ENCODE measurements around the gene CCIN. TPM values are rescaled to one million over a fixed set of nuclear protein-coding genes. Genes with fewer than 3 reads are reported as not detected.
"Not testable (repeated sequence)": the region's sequence is repeated elsewhere in the genome, so short reads cannot be mapped to it uniquely, and the experiment has no call there.

CCIN gene
- not detected in 2 replicates for total RNA-seq

DNA sequence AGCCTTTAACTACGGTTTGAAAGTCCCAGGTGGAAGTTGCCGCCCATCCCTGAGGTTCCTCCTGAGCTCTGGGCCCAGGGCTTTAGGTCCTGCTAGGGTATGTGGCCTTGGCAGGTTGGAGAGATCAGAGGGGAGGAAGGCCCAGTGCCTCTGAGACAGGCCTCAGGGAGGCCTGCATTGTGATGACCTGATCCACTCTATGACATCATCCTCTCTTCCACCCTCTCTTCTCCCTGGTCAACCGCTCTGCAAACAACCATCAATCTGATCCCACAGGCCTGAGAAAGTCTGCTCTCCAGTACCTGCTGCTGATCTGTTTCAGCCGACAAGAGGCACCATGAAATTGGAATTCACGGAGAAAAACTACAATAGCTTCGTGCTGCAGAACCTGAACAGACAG, at the start of gene CCIN:
CCIN (plus strand) TSS at position 223 of the 400 bp plus-strand sequence; CDS start at position 338, 115 bp downstream.
- intact Hi-C loops (cut with micrococcal nuclease), result no loop called here
- no peak within 1 kb of the TSS for H3K4me3 Mint-ChIP-seq
- H3K4me1 Mint-ChIP-seq (ENCODE audit: low read depth), result peaks cover 8% of the 10 kb centered on the region
- no peak within 1 kb of the TSS for H3K27ac Mint-ChIP-seq
- H3K9me3 Mint-ChIP-seq, result no peaks in the 10 kb centered on the region
- no peaks in the 10 kb centered on the region for H3K36me3 Mint-ChIP-seq (ENCODE audit: low read depth)
- DNase-seq (ENCODE audit: low spot score), result no peak
- H3K27me3 Mint-ChIP-seq (ENCODE audit: insufficient read depth), result peaks cover 27% of the 10 kb centered on the region

DNA sequence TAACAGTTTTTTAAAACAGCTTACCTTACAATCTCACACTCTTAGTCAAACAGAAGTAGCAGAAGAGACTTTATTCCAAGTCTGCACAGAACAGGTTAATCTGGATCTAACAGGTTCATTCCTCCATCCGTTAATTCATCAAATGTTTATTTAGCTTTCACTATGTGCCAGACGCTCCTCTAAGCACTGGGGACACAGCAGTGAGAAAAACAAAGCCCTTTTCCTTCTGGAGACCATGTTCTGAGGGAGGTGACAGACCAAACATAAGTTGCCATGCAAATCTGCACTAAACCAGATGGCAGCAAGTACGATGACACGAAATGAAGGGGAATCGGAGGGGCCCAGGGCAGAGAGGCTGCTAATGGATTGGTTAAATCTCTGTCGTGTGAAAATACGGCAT, 49.7 kb upstream of the CCIN start:
- H3K4me3 Mint-ChIP-seq, result no peak overlapping the region
- H3K27me3 Mint-ChIP-seq (ENCODE audit: insufficient read depth), result no peaks in the 10 kb centered on the region
- no peaks in the 10 kb centered on the region for H3K9me3 Mint-ChIP-seq
- DNase-seq (ENCODE audit: low spot score), result no peak
- peaks cover 13% of the 10 kb centered on the region for H3K36me3 Mint-ChIP-seq (ENCODE audit: low read depth)
- H3K27ac Mint-ChIP-seq, result no peak overlapping the region
- H3K4me1 Mint-ChIP-seq (ENCODE audit: low read depth), result no peaks in the 10 kb centered on the region
- intact Hi-C loops (cut with micrococcal nuclease), result no loop called here

DNA sequence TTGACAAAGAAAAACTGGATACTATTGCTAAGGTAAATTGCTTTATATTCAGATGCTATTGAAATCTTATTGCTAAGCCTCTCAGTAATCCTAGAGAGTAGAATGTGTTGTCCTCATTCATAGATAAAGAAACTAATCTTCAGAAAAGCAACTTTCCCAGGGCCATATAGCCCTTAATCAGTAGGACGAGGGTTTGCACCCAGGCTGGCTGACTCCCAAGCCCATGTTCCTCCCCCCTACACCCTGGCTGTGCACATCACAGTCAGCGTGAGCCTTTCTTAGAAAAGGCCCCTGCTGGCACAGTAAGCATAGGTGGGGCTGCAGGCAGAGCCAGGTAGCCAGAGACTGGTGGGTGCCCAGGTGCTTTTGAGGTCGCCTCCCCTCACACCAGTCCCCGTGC, 48.5 kb upstream of the CCIN start:
- H3K27ac Mint-ChIP-seq, result no peak overlapping the region
- peaks cover 13% of the 10 kb centered on the region for H3K36me3 Mint-ChIP-seq (ENCODE audit: low read depth)
- H3K27me3 Mint-ChIP-seq (ENCODE audit: insufficient read depth), result no peaks in the 10 kb centered on the region
- intact Hi-C loops (cut with micrococcal nuclease), result no loop called here
- peaks cover 8% of the 10 kb centered on the region for H3K4me1 Mint-ChIP-seq (ENCODE audit: low read depth)
- no peaks in the 10 kb centered on the region for H3K9me3 Mint-ChIP-seq
- H3K4me3 Mint-ChIP-seq, result no peak overlapping the region
- DNase-seq (ENCODE audit: low spot score), result no peak

DNA sequence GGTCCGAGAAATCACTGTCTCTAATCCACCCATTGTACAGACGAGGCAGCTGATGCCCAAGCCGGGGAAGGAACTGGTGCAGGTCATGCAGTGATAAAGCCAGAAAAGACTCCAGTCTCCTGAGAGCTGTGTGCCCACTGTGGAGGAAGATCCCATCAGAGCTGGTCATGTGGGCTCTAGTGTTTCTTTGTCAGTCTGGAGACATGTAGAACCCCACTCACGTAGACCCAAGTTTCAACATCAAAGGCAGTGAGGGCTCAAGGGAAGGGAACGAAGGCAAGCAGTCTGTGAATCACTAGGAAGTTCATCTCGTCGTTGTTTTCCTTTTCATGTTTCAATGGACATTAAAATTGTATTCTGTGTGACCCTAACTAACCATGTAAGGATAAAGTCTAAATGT, 47.2 kb upstream of the CCIN start:
- DNase-seq (ENCODE audit: low spot score), result no peak
- H3K27ac Mint-ChIP-seq, result no peak overlapping the region
- peaks cover 8% of the 10 kb centered on the region for H3K4me1 Mint-ChIP-seq (ENCODE audit: low read depth)
- H3K4me3 Mint-ChIP-seq, result no peak overlapping the region
- intact Hi-C loops (cut with micrococcal nuclease), result no loop called here
- H3K27me3 Mint-ChIP-seq (ENCODE audit: insufficient read depth), result no peaks in the 10 kb centered on the region
- peaks cover 13% of the 10 kb centered on the region for H3K36me3 Mint-ChIP-seq (ENCODE audit: low read depth)
- H3K9me3 Mint-ChIP-seq, result no peaks in the 10 kb centered on the region

DNA sequence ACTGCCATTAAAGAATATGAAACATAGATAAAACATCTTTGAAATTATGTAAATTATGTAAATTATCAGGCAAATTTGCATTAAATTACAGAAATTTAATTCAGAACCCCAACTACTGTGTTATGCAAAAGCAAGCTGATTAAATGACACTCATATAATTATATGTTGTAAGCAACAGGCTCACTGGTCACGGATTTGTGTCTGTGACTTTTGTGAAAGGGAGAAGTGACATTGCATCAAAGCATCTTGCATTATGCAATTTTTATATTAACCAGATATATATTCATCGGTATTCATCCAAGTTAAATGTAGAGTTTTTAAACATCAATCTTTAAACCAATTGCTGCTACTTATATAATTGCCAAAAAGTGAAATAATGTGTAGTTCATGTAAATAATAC, 45.7 kb upstream of the CCIN start:
- no peak for DNase-seq (ENCODE audit: low spot score)
- intact Hi-C loops (cut with micrococcal nuclease), result no loop called here
- H3K27me3 Mint-ChIP-seq (ENCODE audit: insufficient read depth), result peaks cover 3% of the 10 kb centered on the region
- peaks cover 10% of the 10 kb centered on the region for H3K36me3 Mint-ChIP-seq (ENCODE audit: low read depth)
- H3K27ac Mint-ChIP-seq, result no peak overlapping the region
- H3K4me3 Mint-ChIP-seq, result no peak overlapping the region
- H3K4me1 Mint-ChIP-seq (ENCODE audit: low read depth), result peaks cover 14% of the 10 kb centered on the region
- H3K9me3 Mint-ChIP-seq, result no peaks in the 10 kb centered on the region

DNA sequence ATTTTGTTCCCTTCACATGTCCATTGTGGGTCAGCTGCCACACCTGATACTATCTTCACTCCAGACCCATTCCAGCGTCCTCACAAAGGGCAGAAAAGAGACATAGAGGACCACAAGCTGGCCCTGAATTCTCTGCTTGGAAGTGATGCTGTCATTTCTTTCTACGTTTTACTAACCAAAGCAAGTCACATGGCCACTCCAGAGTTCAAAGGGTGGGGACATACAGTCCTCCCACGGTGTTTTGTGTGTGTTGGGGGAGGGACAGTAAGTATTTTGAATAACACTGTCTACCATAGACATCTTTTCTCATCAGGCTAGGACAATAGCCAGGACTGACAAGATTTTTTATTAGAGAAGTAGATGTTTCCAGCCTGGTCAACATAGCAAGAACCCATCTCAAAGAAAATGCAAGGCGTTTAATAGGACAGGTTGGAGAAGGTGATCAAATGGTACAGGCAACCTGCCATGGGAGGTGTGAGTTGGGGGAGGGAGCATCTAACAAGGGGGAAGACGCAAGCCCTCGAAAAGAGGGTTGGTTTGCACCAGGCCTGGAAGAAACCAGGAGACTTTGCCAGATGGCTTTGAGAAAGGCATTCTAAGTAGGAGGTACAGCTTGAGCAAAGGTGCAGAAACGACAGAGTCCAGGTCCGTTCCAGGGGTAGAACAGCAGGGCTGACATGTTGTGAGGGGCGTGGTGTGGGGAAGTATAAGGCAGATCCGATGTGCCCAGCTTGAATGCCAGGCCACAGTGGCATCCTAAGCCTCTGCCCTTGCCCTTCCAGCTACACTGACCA, 43.9 kb upstream of the CCIN start:
- Mint-ChIP-seq H3K4me1 (ENCODE audit: low read depth) (peaks cover 14% of the 10 kb centered on the region), H3K9me3 (no peaks in the 10 kb centered on the region), H3K36me3 (ENCODE audit: low read depth) (peaks cover 6% of the 10 kb centered on the region), H3K27ac (no peak overlapping the region), H3K27me3 (ENCODE audit: insufficient read depth) (peaks cover 9% of the 10 kb centered on the region), H3K4me3 (no peak overlapping the region)
- intact Hi-C loops (cut with micrococcal nuclease), result no loop called here
- DNase-seq (ENCODE audit: low spot score), result no peak

DNA sequence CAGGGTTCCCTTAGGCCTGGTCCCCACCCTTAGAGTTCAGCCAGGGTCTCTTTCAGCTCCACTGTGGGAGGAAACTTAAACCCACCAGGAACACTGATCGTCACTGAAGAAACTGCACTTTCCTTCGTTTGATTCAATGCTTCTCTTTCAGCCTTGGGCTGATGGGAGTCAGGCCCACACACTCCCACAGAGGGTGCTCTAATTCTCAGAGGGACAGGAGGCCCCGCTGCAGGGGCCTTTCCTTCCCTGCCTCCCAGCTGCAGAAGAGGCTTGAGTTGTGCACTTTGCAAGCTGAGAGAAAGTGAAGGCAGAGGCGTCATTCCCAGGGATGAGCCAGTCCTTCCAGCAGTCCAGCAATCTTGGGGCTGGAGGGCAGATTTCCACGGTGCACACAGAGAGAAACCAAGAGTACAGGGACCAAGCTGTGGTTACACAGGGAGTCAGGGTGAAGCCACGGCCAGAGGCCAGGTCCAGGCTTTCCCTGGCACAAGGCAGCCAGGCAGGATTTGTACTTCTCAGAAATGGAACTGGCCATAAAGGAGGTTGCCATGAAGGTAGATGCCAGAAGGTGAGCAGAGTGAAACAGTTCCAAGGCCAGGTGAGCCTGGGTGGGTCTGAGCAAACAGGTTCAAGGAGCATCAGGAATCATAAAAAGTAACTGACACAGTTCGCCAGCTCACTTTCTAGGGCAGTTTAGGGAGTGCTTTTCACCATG, 43.0 kb upstream of the CCIN start:
- peaks cover 6% of the 10 kb centered on the region for H3K36me3 Mint-ChIP-seq (ENCODE audit: low read depth)

DNA sequence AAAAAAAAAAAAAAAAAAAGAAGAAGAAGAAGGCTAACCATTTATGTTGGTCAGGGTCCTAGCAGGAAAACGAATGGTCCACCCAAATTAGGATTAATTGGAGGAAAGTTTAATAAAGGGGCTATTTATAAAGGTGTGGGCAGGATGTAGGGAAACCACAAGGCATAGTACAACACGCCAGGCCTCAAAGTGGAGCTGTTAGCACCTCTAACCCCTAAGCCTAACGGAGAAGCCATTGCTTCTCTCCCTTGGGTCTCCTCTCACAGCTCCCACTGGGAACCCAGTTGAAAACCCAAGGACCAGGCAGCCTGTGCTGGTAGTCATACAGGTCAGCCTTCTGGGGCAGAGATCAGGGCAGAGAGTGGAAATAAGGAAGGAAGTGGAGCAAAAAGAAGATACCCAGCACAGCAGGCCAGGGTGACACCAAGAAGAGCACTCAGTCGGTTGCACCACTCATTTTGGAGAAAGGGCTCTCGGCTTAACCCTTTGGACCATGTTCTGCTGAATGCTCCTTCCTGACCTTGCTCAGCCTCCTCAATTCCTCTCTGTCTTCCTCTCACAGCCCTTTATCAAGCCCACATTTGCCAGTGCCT, 41.4 kb upstream of the CCIN start:
- no peak overlapping the region for H3K4me3 Mint-ChIP-seq
- peaks cover 15% of the 10 kb centered on the region for H3K27me3 Mint-ChIP-seq (ENCODE audit: insufficient read depth)
- H3K27ac Mint-ChIP-seq, result no peak overlapping the region
- intact Hi-C loops (cut with micrococcal nuclease), result no loop called here
- H3K9me3 Mint-ChIP-seq, result no peaks in the 10 kb centered on the region
- DNase-seq (ENCODE audit: low spot score), result no peak
- peaks cover 3% of the 10 kb centered on the region for H3K36me3 Mint-ChIP-seq (ENCODE audit: low read depth)
- peaks cover 14% of the 10 kb centered on the region for H3K4me1 Mint-ChIP-seq (ENCODE audit: low read depth)

More for the DNA sequence above, 43.0 kb upstream of the CCIN start:
- Mint-ChIP-seq H3K4me3 (no peak overlapping the region), H3K9me3 (no peaks in the 10 kb centered on the region), H3K27me3 (ENCODE audit: insufficient read depth) (peaks cover 9% of the 10 kb centered on the region), H3K27ac (no peak overlapping the region), H3K4me1 (ENCODE audit: low read depth) (peaks cover 14% of the 10 kb centered on the region)
- intact Hi-C loops (cut with micrococcal nuclease), result no loop called here
- no peak for DNase-seq (ENCODE audit: low spot score)

DNA sequence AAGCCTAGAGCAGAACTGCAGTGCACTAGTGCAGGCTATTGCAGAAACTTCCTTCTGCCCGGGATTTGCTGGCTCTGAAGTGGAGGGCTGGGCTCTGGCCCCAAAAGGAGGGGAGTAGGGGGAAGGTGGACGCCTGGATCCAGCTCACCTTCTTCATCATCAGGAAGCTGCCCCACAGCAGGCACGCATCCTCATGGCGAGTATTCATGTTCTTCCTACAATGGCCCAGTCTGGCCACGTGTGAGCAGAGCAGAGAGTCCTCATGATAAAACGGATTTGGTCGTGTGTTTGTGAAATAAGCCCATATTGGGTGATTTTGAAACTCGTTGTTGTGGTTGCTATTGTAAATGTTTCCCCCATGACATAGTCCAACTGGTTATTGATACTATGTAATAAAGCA, 40.8 kb upstream of the CCIN start:
- peaks cover 16% of the 10 kb centered on the region for H3K27me3 Mint-ChIP-seq (ENCODE audit: insufficient read depth)
- H3K4me3 Mint-ChIP-seq, result no peak overlapping the region
- H3K4me1 Mint-ChIP-seq (ENCODE audit: low read depth), result peaks cover 14% of the 10 kb centered on the region
- no peaks in the 10 kb centered on the region for H3K9me3 Mint-ChIP-seq
- intact Hi-C loops (cut with micrococcal nuclease), result no loop called here
- DNase-seq (ENCODE audit: low spot score), result no peak
- no peak overlapping the region for H3K27ac Mint-ChIP-seq
- no peaks in the 10 kb centered on the region for H3K36me3 Mint-ChIP-seq (ENCODE audit: low read depth)

DNA sequence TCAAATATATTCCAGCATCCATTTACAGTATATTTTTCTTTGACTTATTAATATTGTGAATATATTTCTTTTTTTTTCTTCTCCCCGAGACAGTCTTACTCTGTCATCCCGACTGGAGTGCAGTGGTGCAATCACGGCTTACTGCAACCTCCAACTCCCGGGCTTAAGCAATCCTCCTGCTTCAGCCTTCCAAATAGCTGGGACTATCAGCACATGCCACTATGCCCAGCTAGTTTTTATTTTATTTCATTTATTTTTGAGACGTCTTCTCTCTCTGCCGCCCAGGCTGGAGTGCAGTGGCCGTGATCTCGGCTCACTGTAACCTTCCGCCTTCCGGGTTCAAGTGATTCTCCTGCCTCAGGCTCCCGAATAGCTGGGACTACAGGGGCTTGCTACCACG, 40.0 kb upstream of the CCIN start:
- H3K27me3 Mint-ChIP-seq (ENCODE audit: insufficient read depth), result peaks cover 16% of the 10 kb centered on the region
- no peak overlapping the region for H3K4me3 Mint-ChIP-seq
- no peaks in the 10 kb centered on the region for H3K9me3 Mint-ChIP-seq
- no peaks in the 10 kb centered on the region for H3K36me3 Mint-ChIP-seq (ENCODE audit: low read depth)
- no peak overlapping the region for H3K27ac Mint-ChIP-seq
- no peak for DNase-seq (ENCODE audit: low spot score)
- intact Hi-C loops (cut with micrococcal nuclease), result no loop called here
- peaks cover 14% of the 10 kb centered on the region for H3K4me1 Mint-ChIP-seq (ENCODE audit: low read depth)

DNA sequence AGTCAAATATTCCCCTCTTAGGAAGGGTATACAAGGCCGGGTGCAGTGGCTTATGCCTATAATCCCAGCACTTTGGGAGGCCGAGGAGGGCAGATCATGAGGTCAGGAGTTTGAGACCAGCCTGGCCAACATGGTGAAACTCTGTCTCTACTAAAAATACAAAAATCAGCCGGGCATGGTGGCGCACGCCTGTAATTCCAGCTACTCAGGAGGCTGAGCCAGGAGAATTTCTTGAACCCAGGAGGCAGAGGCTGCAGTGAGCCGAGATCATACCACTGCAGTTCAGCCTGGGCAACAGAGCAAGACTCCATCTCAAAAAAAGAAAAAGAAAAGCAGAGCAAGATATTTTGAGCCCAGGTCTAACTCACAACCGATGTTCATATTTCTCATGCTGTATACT, 37.5 kb upstream of the CCIN start:
- intact Hi-C loops (cut with micrococcal nuclease), result loop anchor here (10.0 kb wide), 1 partner anchor 317 kb away; the partner anchor contains the start of genes HINT2 and SPAG8
- Mint-ChIP-seq H3K27me3 (ENCODE audit: insufficient read depth) (peaks cover 29% of the 10 kb centered on the region), H3K4me1 (ENCODE audit: low read depth) (peaks cover 13% of the 10 kb centered on the region)
- not testable (repeated sequence) for H3K9me3 Mint-ChIP-seq; DNase-seq (ENCODE audit: low spot score); H3K4me3 Mint-ChIP-seq; H3K36me3 Mint-ChIP-seq (ENCODE audit: low read depth); H3K27ac Mint-ChIP-seq

DNA sequence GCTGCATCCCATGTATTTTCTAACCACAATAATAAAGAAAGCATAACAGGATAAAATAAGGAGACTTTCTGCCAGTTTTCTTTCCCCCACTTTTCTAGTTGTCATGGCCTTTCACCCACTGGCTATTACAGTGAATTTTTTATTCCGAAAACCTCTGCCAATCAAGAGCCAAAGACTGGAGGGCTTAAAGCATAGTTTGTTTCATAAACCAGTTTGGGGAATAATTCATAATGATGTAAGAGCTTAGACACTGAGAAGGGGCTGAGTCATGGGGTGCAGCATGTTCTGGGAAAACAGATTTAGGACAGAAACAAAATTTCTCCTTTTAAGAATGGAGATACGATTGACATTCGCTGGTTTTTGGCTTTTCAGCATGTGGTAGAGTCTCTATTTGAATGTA, 37.1 kb upstream of the CCIN start:
- no peak for DNase-seq (ENCODE audit: low spot score)
- intact Hi-C loops (cut with micrococcal nuclease), result loop anchor here (10.0 kb wide), 1 partner anchor 317 kb away; the partner anchor contains the start of genes HINT2 and SPAG8
- Mint-ChIP-seq H3K27me3 (ENCODE audit: insufficient read depth) (peaks cover 29% of the 10 kb centered on the region), H3K27ac (no peak overlapping the region), H3K4me3 (no peak overlapping the region), H3K4me1 (ENCODE audit: low read depth) (peaks cover 16% of the 10 kb centered on the region), H3K36me3 (ENCODE audit: low read depth) (no peaks in the 10 kb centered on the region), H3K9me3 (no peaks in the 10 kb centered on the region)
